HL-60 (cell line): ENCODE data around the gene TDRD1.

Experiments used
- CTCF ChIP-seq: IDR thresholded peaks from one replicate; pipeline ENCODE4 v1.5.1; 2011; ENCODE audit warnings: low read length, control low read depth, inconsistent platforms; ENCODE audit not compliant: insufficient read depth
- REST ChIP-seq: IDR thresholded peaks from 2 replicates; pipeline ENCODE4 v1.6.1; 2012; ENCODE audit warnings: low read depth; ENCODE audit not compliant: insufficient replicate concordance

GRCh38 chr10:114256822-114257221 lies 77.7 kb downstream of the TDRD1 start:
- TF ChIP-seq CTCF (no peak), REST (no peak)
